Activated B cell treated with CpG ODN at 0.5 μM for 24 hours (primary cell): ENCODE data around the gene TRIM9. TPM values are rescaled to one million over a fixed set of nuclear protein-coding genes. Genes with fewer than 3 reads are reported as not detected.

Experiments
- ATAC-seq: fragments of 200-7000 bp; cut with Tn5 transposase; one replicate; pipeline ENCODE4 v1.10.0; 2021; ENCODE audit warnings: low read depth, mild to moderate bottlenecking, moderate library complexity
- CTCF ChIA-PET: fragments of 350-600 bp; sonication (Branson Sonifier 250); formaldehyde crosslinking; loops from one replicate; lab custom pipeline; 2021; ENCODE audit warnings: antibody characterized with exemption; lab: Charles Lee
- POLR2A ChIA-PET: fragments of 350-600 bp; sonication (Branson Sonifier 250); formaldehyde crosslinking; loops from one replicate; lab custom pipeline; 2021; ENCODE audit warnings: antibody characterized with exemption; lab: Charles Lee
- DNase-seq: peaks from one replicate; pipeline ENCODE4 v3.0.0; 2022
- H3K27ac Mint-ChIP-seq: one replicate; pipeline ENCODE4 v1.8.0; 2020; ENCODE audit warnings: mixed read lengths
- H3K27me3 Mint-ChIP-seq: one replicate; pipeline ENCODE4 v1.8.0; 2021; ENCODE audit warnings: mixed read lengths
- H3K36me3 Mint-ChIP-seq: one replicate; pipeline ENCODE4 v1.8.0; 2021; ENCODE audit warnings: low read depth, mixed read lengths
- H3K4me1 Mint-ChIP-seq: one replicate; pipeline ENCODE4 v1.8.0; 2021; ENCODE audit warnings: mixed read lengths
- H3K4me3 Mint-ChIP-seq: one replicate; pipeline ENCODE4 v1.8.0; 2020; ENCODE audit warnings: mild to moderate bottlenecking, mixed read lengths
- H3K9me3 Mint-ChIP-seq: one replicate; pipeline ENCODE4 v1.8.0; 2020; ENCODE audit warnings: mixed read lengths
- CTCF ChIP-seq: fragments of 200-600 bp; IDR thresholded peaks from one replicate; pipeline ENCODE4 v1.8.0; 2022; ENCODE audit warnings: antibody characterized with exemption, mild to moderate bottlenecking
- intact Hi-C: fragments of 100-400 bp; cut with micrococcal nuclease; formaldehyde crosslinking; loops from one replicate; pipeline ENCODE4 v1.15.1; 2024
- total RNA-seq: library from RNA; stranded (reverse); gene quantifications from 2 replicates; pipeline ENCODE4 v1.2.3, GENCODE V29; 2022

The TRIM9 gene
- total RNA-seq, 1 donor from 2014 or later: 0.67 TPM

- ChIA-PET CTCF (no interaction called here), POLR2A (no interaction called here)
- peaks cover 3% of the 10 kb centered on the region for H3K4me1 Mint-ChIP-seq
- no peak for ATAC-seq
- H3K27me3 Mint-ChIP-seq: peaks cover 10% of the 10 kb centered on the region
- no peaks in the 10 kb centered on the region for H3K36me3 Mint-ChIP-seq
- TF ChIP-seq CTCF: no peak
- H3K9me3 Mint-ChIP-seq: peaks cover 5% of the 10 kb centered on the region
- no peak for DNase-seq
- H3K27ac Mint-ChIP-seq: no peak overlapping the region
- intact Hi-C loops: no loop called here
- no peak overlapping the region for H3K4me3 Mint-ChIP-seq
These were observed 12.9 kb upstream of the TRIM9 start for GRCh38 chr14:51107801-51108200.

- H3K27me3 Mint-ChIP-seq: peaks cover 17% of the 10 kb centered on the region
- DNase-seq (no peak), ATAC-seq (no peak)
- intact Hi-C loops: no loop called here
- H3K9me3 Mint-ChIP-seq: no peaks in the 10 kb centered on the region
- POLR2A ChIA-PET: no interaction called here
- H3K4me3 Mint-ChIP-seq: no peak overlapping the region
- no peak for TF ChIP-seq CTCF
- H3K36me3 Mint-ChIP-seq: no peaks in the 10 kb centered on the region
- no peak overlapping the region for H3K27ac Mint-ChIP-seq
- peaks cover 3% of the 10 kb centered on the region for H3K4me1 Mint-ChIP-seq
- CTCF ChIA-PET: no interaction called here
These were observed 9.6 kb upstream of the TRIM9 start for GRCh38 chr14:51104467-51104866.

GRCh38 chr14:51097287-51097686, 2.4 kb upstream of the TRIM9 start:
- Mint-ChIP-seq H3K36me3 (peaks cover 3% of the 10 kb centered on the region), H3K4me1 (peaks cover 27% of the 10 kb centered on the region), H3K9me3 (no peaks in the 10 kb centered on the region), H3K27ac (no peak overlapping the region), H3K4me3 (no peak overlapping the region), H3K27me3 (peaks cover 29% of the 10 kb centered on the region)
- intact Hi-C loops: loop anchor here (5.0 to 10.0 kb wide), 2 partner anchors 155 to 558 kb away; partner anchors contain the start of genes FRMD6 and PYGL
- TF ChIP-seq CTCF: no peak
- ChIA-PET POLR2A (no interaction called here), CTCF (no interaction called here)
- DNase-seq (no peak), ATAC-seq (no peak)

- ChIA-PET POLR2A (no interaction called here), CTCF (no interaction called here)
- Mint-ChIP-seq H3K36me3 (peaks cover 3% of the 10 kb centered on the region), H3K27me3 (peaks cover 30% of the 10 kb centered on the region), H3K4me1 (peaks cover 27% of the 10 kb centered on the region), H3K27ac (no peak overlapping the region), H3K4me3 (no peak overlapping the region), H3K9me3 (no peaks in the 10 kb centered on the region)
- DNase-seq: no peak
- no peak for ATAC-seq
- no peak for TF ChIP-seq CTCF
- intact Hi-C loops: loop anchor here (5.0 to 10.0 kb wide), 2 partner anchors 155 to 558 kb away; partner anchors contain the start of genes FRMD6 and PYGL
These were observed 2.0 kb upstream of the TRIM9 start for GRCh38 chr14:51096870-51097269.

- POLR2A ChIA-PET: interaction anchor here (1.0 to 2.2 kb wide), 5 partner anchors 9 to 304 kb away, joined by 3 to 12 read pairs (median 4); partner anchors contain the start of gene TMX1
- no peak for TF ChIP-seq CTCF
- peaks cover 27% of the 10 kb centered on the region for H3K4me1 Mint-ChIP-seq
- H3K9me3 Mint-ChIP-seq: no peaks in the 10 kb centered on the region
- peak overlapping the region; percentile 91 for H3K4me3 Mint-ChIP-seq
- intact Hi-C loops: loop anchor here (1.0 to 10.0 kb wide), 5 partner anchors 107 to 1456 kb away; partner anchors contain the start of genes FRMD6, GPR137C, PYGL and TMX1
- H3K36me3 Mint-ChIP-seq: peaks cover 3% of the 10 kb centered on the region
- peak; percentile 23 for DNase-seq
- no peak overlapping the region for H3K27ac Mint-ChIP-seq
- peaks cover 30% of the 10 kb centered on the region for H3K27me3 Mint-ChIP-seq
- CTCF ChIA-PET: interaction anchor here (0.6 to 1.6 kb wide), 2 partner anchors 107 to 368 kb away, joined by 3 to 9 read pairs; no protein-coding TSS in a partner anchor
- no peak for ATAC-seq
These were observed 1.2 kb upstream of the TRIM9 start for GRCh38 chr14:51095854-51096823.
